RWPE2 (cell line): ENCODE measurements around the gene COX7B.

Experiments used
- ATAC-seq: fragments of 200-7000 bp; cut with Tn5 transposase; 3 replicates; pipeline ENCODE4 v1.9.1; 2021; ENCODE audit warnings: low read depth
- DNase-seq: peaks from one replicate; pipeline ENCODE4 v3.0.0-alpha.2; 2020; ENCODE audit warnings: low spot score
- H3K27ac ChIP-seq: fragments of 450-650 bp; 2 replicates; pipeline ENCODE4 v1.5.1; 2017; ENCODE audit warnings: mild to moderate bottlenecking; ENCODE audit not compliant: poor library complexity, severe bottlenecking
- H3K27me3 ChIP-seq: fragments of 250-450 bp; sonication (Bioruptor Pico); 2 replicates; pipeline ENCODE4 v1.5.1; 2021; ENCODE audit warnings: mild to moderate bottlenecking, moderate library complexity; ENCODE audit not compliant: insufficient read depth, poor library complexity, severe bottlenecking
- H3K36me3 ChIP-seq: fragments of 250-450 bp; sonication (Bioruptor Pico); 2 replicates; pipeline ENCODE4 v1.5.1; 2020; ENCODE audit warnings: low read depth, mild to moderate bottlenecking, moderate library complexity
- H3K4me1 ChIP-seq: fragments of 250-450 bp; sonication (Bioruptor Pico); 2 replicates; pipeline ENCODE4 v1.5.1; 2021; ENCODE audit warnings: mild to moderate bottlenecking, moderate library complexity; ENCODE audit not compliant: insufficient read depth, poor library complexity, severe bottlenecking
- H3K4me3 ChIP-seq: fragments of 250-450 bp; sonication (Bioruptor Pico); 2 replicates; pipeline ENCODE4 v1.5.1; 2021; ENCODE audit warnings: mild to moderate bottlenecking, moderate library complexity; ENCODE audit not compliant: severe bottlenecking
- H3K9me3 ChIP-seq: fragments of 250-450 bp; sonication (Bioruptor Pico); 2 replicates; pipeline ENCODE4 v1.5.1; 2021; ENCODE audit warnings: mild to moderate bottlenecking, moderate library complexity; ENCODE audit not compliant: severe bottlenecking
- CTCF ChIP-seq: fragments of 450-650 bp; IDR thresholded peaks from one replicate; pipeline ENCODE4 v1.5.1; 2017; ENCODE audit warnings: mild to moderate bottlenecking, moderate library complexity; ENCODE audit not compliant: poor library complexity, severe bottlenecking

COX7B gene

GRCh38 chrX:77925764-77926163 is 26.5 kb downstream of the COX7B start:
- TF ChIP-seq CTCF, result no peak
- H3K36me3 ChIP-seq, result no peaks in the 10 kb centered on the region
- no peak overlapping the region for H3K27ac ChIP-seq
- no peak for ATAC-seq
- DNase-seq, result no peak
- no peaks in the 10 kb centered on the region for H3K4me1 ChIP-seq
- H3K9me3 ChIP-seq, result no peaks in the 10 kb centered on the region
- no peak overlapping the region for H3K4me3 ChIP-seq
- H3K27me3 ChIP-seq, result no peaks in the 10 kb centered on the region

GRCh38 chrX:77930581-77930980 is 31.3 kb downstream of the COX7B start:
- Histone ChIP-seq H3K27ac (no peak overlapping the region), H3K36me3 (no peaks in the 10 kb centered on the region), H3K27me3 (no peaks in the 10 kb centered on the region), H3K9me3 (no peaks in the 10 kb centered on the region), H3K4me1 (no peaks in the 10 kb centered on the region), H3K4me3 (no peak overlapping the region)
- ATAC-seq (no peak), DNase-seq (no peak)
- TF ChIP-seq CTCF, result no peak

- ATAC-seq (no peak), DNase-seq (no peak)
- Histone ChIP-seq H3K9me3 (no peaks in the 10 kb centered on the region), H3K4me1 (peaks cover 5% of the 10 kb centered on the region), H3K27ac (no peak overlapping the region), H3K4me3 (no peak overlapping the region), H3K27me3 (no peaks in the 10 kb centered on the region), H3K36me3 (no peaks in the 10 kb centered on the region)
- TF ChIP-seq CTCF, result no peak
Observed at GRCh38 chrX:77935886-77936285, 36.6 kb downstream of the COX7B start.

- H3K27ac ChIP-seq, result no peak overlapping the region
- H3K4me3 ChIP-seq, result no peak overlapping the region
- ATAC-seq (no peak), DNase-seq (no peak)
- peaks cover 5% of the 10 kb centered on the region for H3K4me1 ChIP-seq
- TF ChIP-seq CTCF, result no peak
- H3K9me3 ChIP-seq, result no peaks in the 10 kb centered on the region
- no peaks in the 10 kb centered on the region for H3K36me3 ChIP-seq
- H3K27me3 ChIP-seq, result no peaks in the 10 kb centered on the region
Observed at GRCh38 chrX:77936299-77936698, 37.0 kb downstream of the COX7B start.

- no peak for DNase-seq
- no peak overlapping the region for H3K27ac ChIP-seq
- H3K36me3 ChIP-seq, result no peaks in the 10 kb centered on the region
Observed at GRCh38 chrX:77937291-77937690, 38.0 kb downstream of the COX7B start.

More at GRCh38 chrX:77937291-77937690, 38.0 kb downstream of the COX7B start:
- H3K4me3 ChIP-seq, result no peak overlapping the region
- peak; percentile 58 for ATAC-seq
- H3K27me3 ChIP-seq, result no peaks in the 10 kb centered on the region
- no peak for TF ChIP-seq CTCF
- no peaks in the 10 kb centered on the region for H3K9me3 ChIP-seq
- H3K4me1 ChIP-seq, result peaks cover 5% of the 10 kb centered on the region
